ENCODE data around the gene OR2C1.

OR2C1 gene

DNA sequence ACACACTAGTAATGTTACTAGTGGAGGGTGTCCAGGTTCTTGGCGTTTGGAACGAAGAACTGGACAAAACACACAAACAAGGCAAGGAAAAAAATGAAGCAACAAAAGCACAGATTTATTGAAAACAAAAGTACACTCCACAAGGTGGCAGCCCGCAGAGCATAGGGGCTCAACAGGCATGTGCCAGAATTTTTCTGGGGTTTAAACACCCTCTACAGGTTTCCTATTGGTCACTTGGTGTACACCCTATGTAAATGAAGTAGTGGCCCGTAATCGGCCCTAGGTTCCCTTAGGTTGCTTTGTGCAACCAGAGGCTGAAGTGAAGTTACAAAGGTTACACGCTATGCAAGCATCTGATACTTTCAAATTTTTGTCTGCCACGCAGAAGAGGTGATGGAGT, 8.1 kb downstream of the OR2C1 start:
- Histone ChIP-seq H3K9ac (no peak overlapping the region), H2AFZ (no peak overlapping the region), H3K9me3 (ENCODE audit: control insufficient read depth, low read length) (no peaks in the 10 kb centered on the region), H3K27ac (no peak overlapping the region), H3K4me1 (no peaks in the 10 kb centered on the region), H3K4me3 (ENCODE audit: low read depth, low read length) (no peak overlapping the region), H3K27me3 (ENCODE audit: control insufficient read depth, insufficient read depth, low read length) (no peaks in the 10 kb centered on the region), H3K36me3 (ENCODE audit: control insufficient read depth, insufficient read depth, low read length) (no peaks in the 10 kb centered on the region), H3K4me2 (ENCODE audit: low read length) (no peak overlapping the region), H3K79me2 (peaks cover 11% of the 10 kb centered on the region)
- TF ChIP-seq, protein P1, sequence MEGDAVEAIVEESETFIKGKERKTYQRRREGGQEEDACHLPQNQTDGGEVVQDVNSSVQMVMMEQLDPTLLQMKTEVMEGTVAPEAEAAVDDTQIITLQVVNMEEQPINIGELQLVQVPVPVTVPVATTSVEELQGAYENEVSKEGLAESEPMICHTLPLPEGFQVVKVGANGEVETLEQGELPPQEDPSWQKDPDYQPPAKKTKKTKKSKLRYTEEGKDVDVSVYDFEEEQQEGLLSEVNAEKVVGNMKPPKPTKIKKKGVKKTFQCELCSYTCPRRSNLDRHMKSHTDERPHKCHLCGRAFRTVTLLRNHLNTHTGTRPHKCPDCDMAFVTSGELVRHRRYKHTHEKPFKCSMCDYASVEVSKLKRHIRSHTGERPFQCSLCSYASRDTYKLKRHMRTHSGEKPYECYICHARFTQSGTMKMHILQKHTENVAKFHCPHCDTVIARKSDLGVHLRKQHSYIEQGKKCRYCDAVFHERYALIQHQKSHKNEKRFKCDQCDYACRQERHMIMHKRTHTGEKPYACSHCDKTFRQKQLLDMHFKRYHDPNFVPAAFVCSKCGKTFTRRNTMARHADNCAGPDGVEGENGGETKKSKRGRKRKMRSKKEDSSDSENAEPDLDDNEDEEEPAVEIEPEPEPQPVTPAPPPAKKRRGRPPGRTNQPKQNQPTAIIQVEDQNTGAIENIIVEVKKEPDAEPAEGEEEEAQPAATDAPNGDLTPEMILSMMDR (IDR thresholded peaks at IDR 0.05), result no peak

DNA sequence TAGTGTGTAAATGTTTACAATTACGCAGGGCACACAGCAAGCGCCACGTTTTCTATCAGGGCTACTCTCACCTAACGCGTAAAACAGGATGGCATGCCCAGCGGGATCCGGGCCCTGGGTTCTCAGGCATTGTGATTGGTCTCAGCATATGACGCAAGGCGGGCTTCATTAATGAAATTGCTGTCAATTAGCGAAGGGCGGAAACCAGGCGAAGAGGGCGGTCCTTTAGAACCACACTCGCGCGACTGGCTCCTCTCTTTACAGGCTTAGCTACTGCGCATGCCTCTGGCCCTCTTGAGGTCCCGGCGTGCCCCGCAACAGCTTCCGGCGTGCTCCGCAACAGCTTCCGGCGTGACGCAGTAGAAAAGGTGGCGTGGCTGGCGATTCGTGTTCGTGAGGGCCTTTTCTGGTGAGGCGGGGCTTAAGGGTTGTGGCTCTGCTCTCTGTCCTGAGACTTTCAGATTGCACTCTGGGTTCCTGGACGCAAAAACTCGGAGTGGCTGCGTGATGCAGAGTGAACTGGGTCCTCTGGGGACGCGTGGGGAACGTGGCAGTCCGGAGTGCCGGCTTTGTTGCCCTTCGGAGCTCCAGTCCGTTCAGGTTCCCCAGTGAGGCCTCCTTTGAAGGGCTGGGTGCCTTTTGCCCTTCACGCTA, 9.2 kb downstream of the OR2C1 start:
- H3K4me2 ChIP-seq (ENCODE audit: low read length), result peak overlapping the region; percentile 84
- H3K9me3 ChIP-seq (ENCODE audit: control insufficient read depth, low read length), result no peaks in the 10 kb centered on the region
- no peaks in the 10 kb centered on the region for H3K4me1 ChIP-seq
- peaks cover 11% of the 10 kb centered on the region for H3K79me2 ChIP-seq
- peak overlapping the region; percentile 68 for H2AFZ ChIP-seq
- no peaks in the 10 kb centered on the region for H3K36me3 ChIP-seq (ENCODE audit: control insufficient read depth, insufficient read depth, low read length)
- peak overlapping the region; percentile 70 for H3K4me3 ChIP-seq (ENCODE audit: low read depth, low read length)
- TF ChIP-seq, protein P1 (IDR thresholded peaks at IDR 0.05), result no peak
- no peaks in the 10 kb centered on the region for H3K27me3 ChIP-seq (ENCODE audit: control insufficient read depth, insufficient read depth, low read length)
- peak overlapping the region; percentile 44 for H3K9ac ChIP-seq
- peak overlapping the region; percentile 93 for H3K27ac ChIP-seq

DNA sequence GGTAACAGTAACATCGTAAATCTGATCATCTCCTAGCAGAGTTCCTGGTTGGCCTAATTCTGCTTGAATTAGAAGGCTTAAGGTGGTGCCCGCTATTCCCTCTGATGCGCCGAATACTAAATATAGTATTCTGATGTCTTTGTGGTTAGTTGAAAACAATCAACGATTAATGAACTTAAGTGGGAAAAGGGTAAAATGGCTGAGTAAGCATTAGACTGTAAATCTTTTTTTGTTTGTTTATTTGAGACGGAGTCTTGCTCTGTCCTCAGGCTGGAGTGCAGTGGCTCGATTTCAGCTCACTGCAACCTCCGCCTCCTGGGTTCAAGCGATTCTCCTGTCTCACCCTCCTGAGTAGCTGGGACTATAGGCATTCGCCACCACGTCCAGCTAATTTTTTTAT, 13.4 kb downstream of the OR2C1 start:
- H3K79me2 ChIP-seq, result peaks cover 24% of the 10 kb centered on the region
- no peak overlapping the region for H2AFZ ChIP-seq
- H3K27me3 ChIP-seq (ENCODE audit: control insufficient read depth, insufficient read depth, low read length), result no peaks in the 10 kb centered on the region
- H3K36me3 ChIP-seq (ENCODE audit: control insufficient read depth, insufficient read depth, low read length), result no peaks in the 10 kb centered on the region
- TF ChIP-seq, protein P1 (IDR thresholded peaks at IDR 0.05), result no peak
- no peak overlapping the region for H3K4me2 ChIP-seq (ENCODE audit: low read length)
- H3K9ac ChIP-seq, result no peak overlapping the region
- H3K27ac ChIP-seq, result no peak overlapping the region
- H3K4me1 ChIP-seq, result no peaks in the 10 kb centered on the region
- H3K9me3 ChIP-seq (ENCODE audit: control insufficient read depth, low read length), result no peaks in the 10 kb centered on the region
- no peak overlapping the region for H3K4me3 ChIP-seq (ENCODE audit: low read depth, low read length)

DNA sequence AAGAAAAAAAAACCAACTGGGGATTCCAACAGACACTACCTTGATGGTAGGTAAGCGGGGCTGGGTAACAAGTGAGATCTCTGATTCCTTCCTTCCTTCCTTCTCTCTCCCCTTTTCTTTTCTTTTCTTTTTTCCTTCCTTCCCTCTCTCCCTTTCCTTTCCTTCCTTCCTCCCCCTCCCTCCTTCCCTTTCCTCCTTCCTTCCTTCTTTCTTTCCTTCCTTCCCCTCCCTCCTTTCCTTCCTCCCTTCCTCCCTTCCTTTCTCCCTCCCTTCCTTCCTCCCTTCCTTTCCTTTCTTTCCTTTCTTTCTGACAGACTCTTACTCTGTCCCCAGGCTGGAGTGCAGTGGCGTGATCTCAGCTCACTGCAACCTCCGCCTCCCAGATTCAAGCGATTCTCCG, 20.0 kb downstream of the OR2C1 start:
- H3K27ac ChIP-seq, result no peak overlapping the region
- H3K27me3 ChIP-seq (ENCODE audit: control insufficient read depth, insufficient read depth, low read length), result no peaks in the 10 kb centered on the region
- peaks cover 32% of the 10 kb centered on the region for H3K79me2 ChIP-seq
- H3K9me3 ChIP-seq (ENCODE audit: control insufficient read depth, low read length), result peaks cover 3% of the 10 kb centered on the region
- no peak overlapping the region for H2AFZ ChIP-seq
- no peak overlapping the region for H3K4me2 ChIP-seq (ENCODE audit: low read length)
- no peaks in the 10 kb centered on the region for H3K4me1 ChIP-seq
- H3K9ac ChIP-seq, result no peak overlapping the region
- TF ChIP-seq, protein P1 (IDR thresholded peaks at IDR 0.05), result no peak
- H3K4me3 ChIP-seq (ENCODE audit: low read depth, low read length), result no peak overlapping the region
- no peaks in the 10 kb centered on the region for H3K36me3 ChIP-seq (ENCODE audit: control insufficient read depth, insufficient read depth, low read length)

DNA sequence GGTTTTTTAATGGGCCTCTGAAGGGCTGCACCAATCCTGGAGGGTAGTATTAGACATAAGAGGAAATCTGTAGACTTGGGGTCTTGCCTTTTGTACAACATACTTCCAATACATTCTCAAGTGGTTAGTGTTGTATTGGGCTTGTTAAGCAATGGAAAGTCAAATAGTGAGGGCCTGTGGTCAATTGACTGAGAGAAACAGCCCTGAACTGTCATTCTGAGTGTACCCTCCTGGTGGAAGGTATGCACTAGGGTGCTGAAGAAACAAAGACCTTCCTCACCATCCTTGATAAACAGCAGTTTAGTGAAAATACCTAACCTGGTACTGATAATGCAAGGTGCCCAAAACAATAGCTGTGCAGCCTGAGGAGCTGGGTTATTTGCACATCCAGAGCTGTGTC, 22.2 kb downstream of the OR2C1 start:
- no peak overlapping the region for H3K27ac ChIP-seq

More for the DNA sequence above, 22.2 kb downstream of the OR2C1 start:
- Histone ChIP-seq H3K27me3 (ENCODE audit: control insufficient read depth, insufficient read depth, low read length) (no peaks in the 10 kb centered on the region), H3K4me1 (no peaks in the 10 kb centered on the region), H3K4me2 (ENCODE audit: low read length) (no peak overlapping the region), H2AFZ (no peak overlapping the region), H3K9me3 (ENCODE audit: control insufficient read depth, low read length) (peaks cover 11% of the 10 kb centered on the region), H3K36me3 (ENCODE audit: control insufficient read depth, insufficient read depth, low read length) (peaks cover 6% of the 10 kb centered on the region), H3K79me2 (peaks cover 35% of the 10 kb centered on the region), H3K9ac (no peak overlapping the region), H3K4me3 (ENCODE audit: low read depth, low read length) (no peak overlapping the region)
- TF ChIP-seq, protein P1 (IDR thresholded peaks at IDR 0.05), result no peak
